ENCODE results near the gene POP5. TPM values are rescaled to one million over a fixed set of nuclear protein-coding genes. Genes with fewer than 3 reads are reported as not detected.

Gene POP5, protein sequence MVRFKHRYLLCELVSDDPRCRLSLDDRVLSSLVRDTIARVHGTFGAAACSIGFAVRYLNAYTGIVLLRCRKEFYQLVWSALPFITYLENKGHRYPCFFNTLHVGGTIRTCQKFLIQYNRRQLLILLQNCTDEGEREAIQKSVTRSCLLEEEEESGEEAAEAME
- total RNA-seq (2014; rRNA removed; shearing (Covaris generic)) (52.4 and 55.6 TPM in 2 replicates), polyA plus RNA-seq (2016; fragmentation: Nextera tagmentation; extraction: Ambion mirVana) (131 and 140 TPM in 2 replicates)
- long read RNA-seq, transcript POP5-208 (4 exons, 821 nt): minor isoform, 9 of 61 reads
- long read RNA-seq, transcript POP5-202 (5 exons, 801 nt): major isoform, 42 of 61 reads
- long read RNA-seq, partial matches to known transcripts: 1 of 61 reads
- long read RNA-seq, other reads (novel, unspliced or antisense): 4 of 61 reads

GRCh38 chr12:120580787-120581723, at the start of gene POP5:
POP5 (minus strand) TSS chr12:120581402; CDS start chr12:120581362, 40 bp downstream.
- DNase-seq (ENCODE audit: low spot score) (peak; percentile 100), ATAC-seq (peak; percentile 84)
- no peak within 1 kb of the TSS for H3K27ac ChIP-seq (ENCODE audit: low read depth)
- peaks cover 24% of the 10 kb centered on the region for H3K27me3 Mint-ChIP-seq (ENCODE audit: insufficient read depth, low read depth, poor library complexity)
- H3K4me1 Mint-ChIP-seq: peaks cover 11% of the 10 kb centered on the region
- H3K4me3 Mint-ChIP-seq: peak within 1 kb of the TSS; percentile 100
- H3K4me1 ChIP-seq (ENCODE audit: insufficient read depth): peaks cover 5% of the 10 kb centered on the region
- peaks cover 45% of the 10 kb centered on the region for H3K36me3 Mint-ChIP-seq (ENCODE audit: low read depth)
- H3K9me2 ChIP-seq (ENCODE audit: insufficient read depth): no peaks in the 10 kb centered on the region
- H3F3A ChIP-seq (replicated peaks; ENCODE audit: low read depth): peaks cover 28% of the 10 kb centered on the region
- no peaks in the 10 kb centered on the region; the same call in 1 of the 2 replicates for H4K20me1 ChIP-seq (replicated peaks; ENCODE audit: insufficient read depth)
- peaks cover 29% of the 10 kb centered on the region for H3K36me3 ChIP-seq (ENCODE audit: insufficient read depth)
- H3K27me3 ChIP-seq (ENCODE audit: insufficient read depth): peaks cover 13% of the 10 kb centered on the region; the same call in 1 of the 2 replicates
- peak; percentile 96 for TF ChIP-seq POLR2AphosphoS5 (IDR thresholded peaks at IDR 0.05; ENCODE audit: low read depth)
- no peak for TF ChIP-seq EZH2phosphoT487 (IDR thresholded peaks at IDR 0.05; ENCODE audit: unreplicated experiment)
- TF ChIP-seq, protein P1, sequence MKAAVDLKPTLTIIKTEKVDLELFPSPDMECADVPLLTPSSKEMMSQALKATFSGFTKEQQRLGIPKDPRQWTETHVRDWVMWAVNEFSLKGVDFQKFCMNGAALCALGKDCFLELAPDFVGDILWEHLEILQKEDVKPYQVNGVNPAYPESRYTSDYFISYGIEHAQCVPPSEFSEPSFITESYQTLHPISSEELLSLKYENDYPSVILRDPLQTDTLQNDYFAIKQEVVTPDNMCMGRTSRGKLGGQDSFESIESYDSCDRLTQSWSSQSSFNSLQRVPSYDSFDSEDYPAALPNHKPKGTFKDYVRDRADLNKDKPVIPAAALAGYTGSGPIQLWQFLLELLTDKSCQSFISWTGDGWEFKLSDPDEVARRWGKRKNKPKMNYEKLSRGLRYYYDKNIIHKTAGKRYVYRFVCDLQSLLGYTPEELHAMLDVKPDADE (IDR thresholded peaks at IDR 0.05): 0 out of 2 replicates have a peak, but pooled peaks have one; percentile 18
- no peak for TF ChIP-seq JUNB (IDR thresholded peaks at IDR 0.05; ENCODE audit: unreplicated experiment)
- H3K4me3 ChIP-seq: peak within 1 kb of the TSS; percentile 76
- H2AFZ ChIP-seq: peak within 1 kb of the TSS; percentile 44; the same call in 1 of the 2 replicates
- H3K4me2 ChIP-seq: peak within 1 kb of the TSS; percentile 86
- peak within 1 kb of the TSS; percentile 97 for H3K27ac Mint-ChIP-seq
- H3K79me2 ChIP-seq (replicated peaks; ENCODE audit: insufficient read depth): peaks cover 10% of the 10 kb centered on the region; the same call in 1 of the 2 replicates
- no peaks in the 10 kb centered on the region for H3K9me3 Mint-ChIP-seq

DNA sequence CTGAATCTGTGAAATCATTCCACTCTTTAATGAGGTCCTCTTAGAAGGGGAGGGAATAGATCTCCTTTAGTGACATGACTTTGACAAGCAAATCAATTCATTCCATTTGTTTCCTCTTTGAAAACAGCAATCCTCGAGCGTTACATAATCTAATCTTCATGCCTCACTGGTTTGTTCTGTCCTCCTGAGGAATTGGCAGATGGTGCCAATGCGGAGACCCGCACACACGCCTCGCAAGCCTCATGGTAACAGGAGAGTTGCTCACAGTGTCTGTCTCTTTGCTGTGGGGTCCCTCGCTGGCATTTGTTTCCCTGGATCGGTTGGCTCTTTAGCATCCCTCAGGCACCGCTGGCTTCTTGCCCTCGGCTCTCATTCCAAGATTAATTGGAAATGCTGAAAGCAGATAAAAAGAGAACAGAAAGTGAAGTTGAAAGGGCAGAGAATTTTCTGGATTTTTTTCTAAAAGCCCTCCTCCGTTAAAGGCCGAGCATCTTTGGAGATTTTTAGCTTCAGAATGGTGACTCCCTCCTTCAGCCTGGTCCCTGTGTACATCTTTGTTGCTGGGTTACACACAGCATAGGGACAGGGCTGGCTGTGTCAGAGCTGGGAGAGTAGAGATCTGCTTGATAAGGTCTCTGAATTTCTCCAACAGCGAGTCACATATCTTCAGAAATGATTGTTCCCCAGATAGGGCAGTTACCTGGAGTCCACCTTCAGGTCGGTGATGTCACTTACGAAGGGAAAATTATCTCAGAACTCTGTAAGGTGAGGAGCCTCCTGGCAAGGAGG, 49.1 kb upstream of the POP5 start:
- Mint-ChIP-seq H3K36me3 (ENCODE audit: low read depth) (no peaks in the 10 kb centered on the region), H3K4me3 (no peak overlapping the region), H3K27me3 (ENCODE audit: insufficient read depth, low read depth, poor library complexity) (peaks cover 6% of the 10 kb centered on the region), H3K9me3 (no peaks in the 10 kb centered on the region), H3K4me1 (peaks cover 7% of the 10 kb centered on the region), H3K27ac (no peak overlapping the region)
- DNase-seq (ENCODE audit: low spot score) (no peak), ATAC-seq (no peak)
- Histone ChIP-seq H3K36me3 (ENCODE audit: insufficient read depth) (no peaks in the 10 kb centered on the region), H3K4me1 (ENCODE audit: insufficient read depth) (no peaks in the 10 kb centered on the region), H4K20me1 (replicated peaks; ENCODE audit: insufficient read depth) (no peaks in the 10 kb centered on the region), H3K27ac (ENCODE audit: low read depth) (no peak overlapping the region), H3K27me3 (ENCODE audit: insufficient read depth) (no peaks in the 10 kb centered on the region), H3K4me2 (no peak overlapping the region), H3K79me2 (replicated peaks; ENCODE audit: insufficient read depth) (no peaks in the 10 kb centered on the region), H2AFZ (no peak overlapping the region), H3K4me3 (no peak overlapping the region), H3F3A (replicated peaks; ENCODE audit: low read depth) (no peaks in the 10 kb centered on the region), H3K9me2 (ENCODE audit: insufficient read depth) (no peaks in the 10 kb centered on the region)
- TF ChIP-seq, protein P1 (IDR thresholded peaks at IDR 0.05): no peak
- TF ChIP-seq POLR2AphosphoS5 (IDR thresholded peaks at IDR 0.05; ENCODE audit: low read depth) (no peak), EZH2phosphoT487 (IDR thresholded peaks at IDR 0.05; ENCODE audit: unreplicated experiment) (no peak), EZH2 (IDR thresholded peaks at IDR 0.05; ENCODE audit: low read depth, unreplicated experiment) (no peak), STAT1 (IDR thresholded peaks at IDR 0.05; ENCODE audit: unreplicated experiment) (no peak)
- TF ChIP-seq, protein P2, sequence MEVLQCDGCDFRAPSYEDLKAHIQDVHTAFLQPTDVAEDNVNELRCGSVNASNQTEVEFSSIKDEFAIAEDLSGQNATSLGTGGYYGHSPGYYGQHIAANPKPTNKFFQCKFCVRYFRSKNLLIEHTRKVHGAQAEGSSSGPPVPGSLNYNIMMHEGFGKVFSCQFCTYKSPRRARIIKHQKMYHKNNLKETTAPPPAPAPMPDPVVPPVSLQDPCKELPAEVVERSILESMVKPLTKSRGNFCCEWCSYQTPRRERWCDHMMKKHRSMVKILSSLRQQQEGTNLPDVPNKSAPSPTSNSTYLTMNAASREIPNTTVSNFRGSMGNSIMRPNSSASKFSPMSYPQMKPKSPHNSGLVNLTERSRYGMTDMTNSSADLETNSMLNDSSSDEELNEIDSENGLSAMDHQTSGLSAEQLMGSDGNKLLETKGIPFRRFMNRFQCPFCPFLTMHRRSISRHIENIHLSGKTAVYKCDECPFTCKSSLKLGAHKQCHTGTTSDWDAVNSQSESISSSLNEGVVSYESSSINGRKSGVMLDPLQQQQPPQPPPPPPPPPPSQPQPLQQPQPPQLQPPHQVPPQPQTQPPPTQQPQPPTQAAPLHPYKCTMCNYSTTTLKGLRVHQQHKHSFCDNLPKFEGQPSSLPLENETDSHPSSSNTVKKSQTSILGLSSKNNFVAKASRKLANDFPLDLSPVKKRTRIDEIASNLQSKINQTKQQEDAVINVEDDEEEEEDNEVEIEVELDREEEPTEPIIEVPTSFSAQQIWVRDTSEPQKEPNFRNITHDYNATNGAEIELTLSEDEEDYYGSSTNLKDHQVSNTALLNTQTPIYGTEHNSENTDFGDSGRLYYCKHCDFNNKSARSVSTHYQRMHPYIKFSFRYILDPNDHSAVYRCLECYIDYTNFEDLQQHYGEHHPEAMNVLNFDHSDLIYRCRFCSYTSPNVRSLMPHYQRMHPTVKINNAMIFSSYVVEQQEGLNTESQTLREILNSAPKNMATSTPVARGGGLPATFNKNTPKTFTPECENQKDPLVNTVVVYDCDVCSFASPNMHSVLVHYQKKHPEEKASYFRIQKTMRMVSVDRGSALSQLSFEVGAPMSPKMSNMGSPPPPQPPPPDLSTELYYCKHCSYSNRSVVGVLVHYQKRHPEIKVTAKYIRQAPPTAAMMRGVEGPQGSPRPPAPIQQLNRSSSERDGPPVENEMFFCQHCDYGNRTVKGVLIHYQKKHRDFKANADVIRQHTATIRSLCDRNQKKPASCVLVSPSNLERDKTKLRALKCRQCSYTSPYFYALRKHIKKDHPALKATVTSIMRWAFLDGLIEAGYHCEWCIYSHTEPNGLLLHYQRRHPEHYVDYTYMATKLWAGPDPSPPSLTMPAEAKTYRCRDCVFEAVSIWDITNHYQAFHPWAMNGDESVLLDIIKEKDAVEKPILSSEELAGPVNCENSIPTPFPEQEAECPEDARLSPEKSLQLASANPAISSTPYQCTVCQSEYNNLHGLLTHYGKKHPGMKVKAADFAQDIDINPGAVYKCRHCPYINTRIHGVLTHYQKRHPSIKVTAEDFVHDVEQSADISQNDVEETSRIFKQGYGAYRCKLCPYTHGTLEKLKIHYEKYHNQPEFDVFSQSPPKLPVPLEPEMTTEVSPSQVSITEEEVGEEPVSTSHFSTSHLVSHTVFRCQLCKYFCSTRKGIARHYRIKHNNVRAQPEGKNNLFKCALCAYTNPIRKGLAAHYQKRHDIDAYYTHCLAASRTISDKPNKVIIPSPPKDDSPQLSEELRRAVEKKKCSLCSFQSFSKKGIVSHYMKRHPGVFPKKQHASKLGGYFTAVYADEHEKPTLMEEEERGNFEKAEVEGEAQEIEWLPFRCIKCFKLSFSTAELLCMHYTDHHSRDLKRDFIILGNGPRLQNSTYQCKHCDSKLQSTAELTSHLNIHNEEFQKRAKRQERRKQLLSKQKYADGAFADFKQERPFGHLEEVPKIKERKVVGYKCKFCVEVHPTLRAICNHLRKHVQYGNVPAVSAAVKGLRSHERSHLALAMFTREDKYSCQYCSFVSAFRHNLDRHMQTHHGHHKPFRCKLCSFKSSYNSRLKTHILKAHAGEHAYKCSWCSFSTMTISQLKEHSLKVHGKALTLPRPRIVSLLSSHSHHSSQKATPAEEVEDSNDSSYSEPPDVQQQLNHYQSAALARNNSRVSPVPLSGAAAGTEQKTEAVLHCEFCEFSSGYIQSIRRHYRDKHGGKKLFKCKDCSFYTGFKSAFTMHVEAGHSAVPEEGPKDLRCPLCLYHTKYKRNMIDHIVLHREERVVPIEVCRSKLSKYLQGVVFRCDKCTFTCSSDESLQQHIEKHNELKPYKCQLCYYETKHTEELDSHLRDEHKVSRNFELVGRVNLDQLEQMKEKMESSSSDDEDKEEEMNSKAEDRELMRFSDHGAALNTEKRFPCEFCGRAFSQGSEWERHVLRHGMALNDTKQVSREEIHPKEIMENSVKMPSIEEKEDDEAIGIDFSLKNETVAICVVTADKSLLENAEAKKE (CRISPR knock-in tag; IDR thresholded peaks at IDR 0.05): no peak
